Caco-2 (cell line): ENCODE measurements around the gene CDC6. TPM values are rescaled to one million over a fixed set of nuclear protein-coding genes. Genes with fewer than 3 reads are reported as not detected.
A peak's percentile ranks its signal among the peaks of the same experiment; 100 is the strongest.

Source experiments
- BruUV-seq: library from RNA; stranded (reverse); fragments of 400-500 nt; replicated peaks from 2 replicates; lab custom pipeline; 2021; lab: Mats Ljungman, UMichigan
- CTCF ChIA-PET: fragments of 300-600 bp; sonication (Branson Sonifier 250); formaldehyde crosslinking; loops from one replicate; lab custom pipeline; 2022; ENCODE audit warnings: antibody characterized with exemption; lab: Charles Lee
- POLR2A ChIA-PET: fragments of 300-600 bp; sonication (Branson Sonifier 250); formaldehyde crosslinking; loops from one replicate; lab custom pipeline; 2022; ENCODE audit warnings: antibody characterized with exemption; lab: Charles Lee
- DNase-seq, 2 experiments: peaks; one replicate each; pipeline versions ENCODE4 v3.0.0 to v3.0.0-alpha.2; 2020 to 2022
- H3K27me3 ChIP-seq: replicated peaks from 2 replicates; pipeline ENCODE4 v1.6.0; 2011; ENCODE audit warnings: low read length; ENCODE audit not compliant: control insufficient read depth, insufficient read depth
- H3K36me3 ChIP-seq: 2 replicates; pipeline ENCODE4 v1.5.1; 2011; ENCODE audit warnings: low read length; ENCODE audit not compliant: control insufficient read depth, insufficient read depth
- H3K4me1 ChIP-seq: fragments of 250-450 bp; sonication (Bioruptor Pico); 2 replicates; pipeline ENCODE4 v1.5.1; 2020; ENCODE audit warnings: mild to moderate bottlenecking
- H3K4me3 ChIP-seq: 2 replicates; pipeline ENCODE4 v1.5.1; 2011; ENCODE audit warnings: low read depth, mild to moderate bottlenecking, control low read depth, low read length
- H3K9me3 ChIP-seq: fragments of 250-450 bp; sonication (Bioruptor Pico); 2 replicates; pipeline ENCODE4 v1.5.1; 2020; ENCODE audit warnings: mild to moderate bottlenecking, moderate library complexity
- H3K27ac Mint-ChIP-seq: one replicate; pipeline ENCODE4 v1.8.0; 2022; ENCODE audit warnings: mixed read lengths; ENCODE audit not compliant: unreplicated experiment
- H3K27me3 Mint-ChIP-seq: one replicate; pipeline ENCODE4 v1.8.0; 2022; ENCODE audit warnings: mixed read lengths; ENCODE audit not compliant: insufficient read depth, unreplicated experiment
- H3K36me3 Mint-ChIP-seq: one replicate; pipeline ENCODE4 v1.8.0; 2022; ENCODE audit warnings: mild to moderate bottlenecking, mixed read lengths; ENCODE audit not compliant: insufficient read depth, unreplicated experiment
- H3K4me1 Mint-ChIP-seq: one replicate; pipeline ENCODE4 v1.8.0; 2022; ENCODE audit warnings: low read depth, mixed read lengths; ENCODE audit not compliant: unreplicated experiment
- H3K4me3 Mint-ChIP-seq: one replicate; pipeline ENCODE4 v1.8.0; 2022; ENCODE audit warnings: mild to moderate bottlenecking, moderate library complexity, mixed read lengths; ENCODE audit not compliant: unreplicated experiment
- H3K9me3 Mint-ChIP-seq: one replicate; pipeline ENCODE4 v1.8.0; 2022; ENCODE audit warnings: mixed read lengths; ENCODE audit not compliant: unreplicated experiment
- CTCF ChIP-seq, 2 experiments: fragments of 200-600 bp in 1 of 2; IDR thresholded peaks; 1 replicate in 1 of 2; 2 replicates in 1 of 2; pipeline versions ENCODE4 v1.5.1 to v1.8.0; 2011 to 2022; ENCODE audit warnings: antibody characterized with exemption in 1 of 2, control low read depth in 1 of 2, inconsistent platforms in 1 of 2, low read depth in 1 of 2, low read length in 1 of 2, mild to moderate bottlenecking in 1 of 2, moderate library complexity in 1 of 2; ENCODE audit not compliant: insufficient read depth in 1 of 2, severe bottlenecking in 1 of 2, unreplicated experiment in 1 of 2
- intact Hi-C: fragments of 100-400 bp; cut with micrococcal nuclease; formaldehyde crosslinking; loops from one replicate; pipeline ENCODE4 v1.10.0; 2022; ENCODE audit not compliant: unreplicated experiment
- total RNA-seq: library from RNA; stranded (reverse); gene quantifications from 2 replicates; pipeline ENCODE4 v1.2.3, GENCODE V29; 2022

CDC6 gene
- total RNA-seq, 1 experiment from 2014 or later, result 96.4 TPM

- Histone ChIP-seq H3K9me3 (no peaks in the 10 kb centered on the region), H3K4me3 (no peak overlapping the region), H3K4me1 (no peaks in the 10 kb centered on the region), H3K27me3 (no peaks in the 10 kb centered on the region), H3K36me3 (peaks cover 9% of the 10 kb centered on the region)
- no peak for TF ChIP-seq CTCF (IDR thresholded peaks at IDR 0.05; ENCODE audit: insufficient read depth in 1 of 2, low read depth in 1 of 2, low read length in 1 of 2, severe bottlenecking in 1 of 2, unreplicated experiment in 1 of 2)
- Mint-ChIP-seq H3K4me3 (no peak overlapping the region), H3K9me3 (no peaks in the 10 kb centered on the region), H3K27ac (peak overlapping the region; percentile 60), H3K4me1 (peaks cover 8% of the 10 kb centered on the region), H3K27me3 (no peaks in the 10 kb centered on the region), H3K36me3 (peaks cover 38% of the 10 kb centered on the region)
- ChIA-PET POLR2A (no interaction called here), CTCF (interaction anchor here (0.7 kb wide), 1 partner anchor 45 kb away, joined by 3 read pairs; no protein-coding TSS in a partner anchor)
- BruUV-seq, result no TSS peak
- intact Hi-C loops, result loop anchor here (10.0 kb wide), 1 partner anchor 148 kb away; no protein-coding TSS in a partner anchor
- no peak for DNase-seq
Measured at GRCh38 chr17:40352237-40352778, 64.6 kb downstream of the CDC6 start.

- no peak for TF ChIP-seq CTCF (IDR thresholded peaks at IDR 0.05; ENCODE audit: insufficient read depth in 1 of 2, low read depth in 1 of 2, low read length in 1 of 2, severe bottlenecking in 1 of 2, unreplicated experiment in 1 of 2)
- Mint-ChIP-seq H3K27me3 (no peaks in the 10 kb centered on the region), H3K36me3 (peaks cover 38% of the 10 kb centered on the region), H3K9me3 (no peaks in the 10 kb centered on the region), H3K4me3 (no peak overlapping the region), H3K27ac (peak overlapping the region; percentile 60), H3K4me1 (peaks cover 8% of the 10 kb centered on the region)
- no peak for DNase-seq
- no TSS peak for BruUV-seq
- POLR2A ChIA-PET, result no interaction called here
- Histone ChIP-seq H3K4me1 (no peaks in the 10 kb centered on the region), H3K36me3 (peaks cover 9% of the 10 kb centered on the region), H3K27me3 (no peaks in the 10 kb centered on the region), H3K4me3 (no peak overlapping the region), H3K9me3 (no peaks in the 10 kb centered on the region)
- CTCF ChIA-PET, result interaction anchor here (0.7 to 1.1 kb wide), 2 partner anchors 46 to 278 kb away, joined by 3 read pairs; no protein-coding TSS in a partner anchor
- intact Hi-C loops, result loop anchor here (10.0 kb wide), 1 partner anchor 148 kb away; no protein-coding TSS in a partner anchor
Measured at GRCh38 chr17:40352779-40353394, 65.2 kb downstream of the CDC6 start.

Other genes starting within 250 kb of the CDC6 start
- 119 and 122 TPM in 2 replicates for gene MED24, start 233.5 kb upstream of the CDC6 start, total RNA-seq
- 27.3 and 29.3 TPM in 2 replicates for gene THRA, start 224.9 kb upstream of the CDC6 start, total RNA-seq
- gene NR1D1, start 187.3 kb upstream of the CDC6 start, total RNA-seq, result 8.9 and 11.3 TPM in 2 replicates
- gene MSL1, start 165.9 kb upstream of the CDC6 start, total RNA-seq, result 82.6 and 86.9 TPM in 2 replicates
- gene CASC3, start 147.3 kb upstream of the CDC6 start, total RNA-seq, result 102 and 110 TPM in 2 replicates
- 13.2 and 15.0 TPM in 2 replicates for gene RAPGEFL1, start 110.4 kb upstream of the CDC6 start, total RNA-seq
- 33.4 and 38.3 TPM in 2 replicates for gene WIPF2, start 68.6 kb upstream of the CDC6 start, total RNA-seq
- gene RARA, start 21.3 kb downstream of the CDC6 start, total RNA-seq, result 26.6 and 27.6 TPM in 2 replicates
- gene GJD3, start 76.9 kb downstream of the CDC6 start, total RNA-seq, result not detected in 2 replicates
- gene TOP2A, start 130.0 kb downstream of the CDC6 start, total RNA-seq, result 226 and 237 TPM in 2 replicates
- gene IGFBP4, start 155.6 kb downstream of the CDC6 start, total RNA-seq, result 35.7 and 49.1 TPM in 2 replicates
- gene TNS4, start 213.7 kb downstream of the CDC6 start, total RNA-seq, result 0.65 TPM in 1 of 2 replicates, not detected in the other